ENCODE results near the gene MXD1. TPM values are rescaled to one million over a fixed set of nuclear protein-coding genes. Genes with fewer than 3 reads are reported as not detected.

The MXD1 gene
- total and polyA plus RNA-seq, 5 experiments from 2014 or later: 6.4 to 15.8 (median 9.3) TPM

DNA sequence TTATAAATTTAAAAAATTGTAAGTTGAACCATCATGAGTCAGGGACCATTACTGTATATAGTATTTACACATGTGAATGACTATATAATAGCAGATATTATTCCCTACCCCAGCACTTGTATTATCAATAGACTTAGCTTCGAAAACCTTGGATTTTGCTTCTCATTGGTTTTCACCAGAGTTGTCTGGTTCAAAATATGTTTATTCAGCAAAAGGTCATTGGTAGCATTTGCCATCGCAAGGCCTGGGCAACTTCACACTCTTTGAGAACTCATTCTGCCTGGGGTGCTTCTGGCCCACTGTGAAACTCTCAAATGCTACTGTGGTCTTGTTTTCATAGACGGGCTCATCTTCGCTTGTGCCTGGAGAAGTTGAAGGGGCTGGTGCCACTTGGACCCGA, 20.1 kb downstream of the MXD1 start:
- H3K9me3 Mint-ChIP-seq: no peaks in the 10 kb centered on the region
- H3K36me3 Mint-ChIP-seq: peaks cover 11 to 69% (median 21%) of the 10 kb centered on the region in 3 donors
- H3K27me3 Mint-ChIP-seq: no peaks in the 10 kb centered on the region
- POLR2A ChIA-PET: no interaction called here
- H3K4me1 Mint-ChIP-seq: peaks cover 18 to 33% (median 25%) of the 10 kb centered on the region in 4 donors
- ATAC-seq: no peak
- no peak overlapping the region for H3K4me3 Mint-ChIP-seq
- no peak for DNase-seq
- no peak overlapping the region for H3K27ac Mint-ChIP-seq

- no peak for ATAC-seq
- H3K36me3 Mint-ChIP-seq: peaks cover 11 to 79% (median 23%) of the 10 kb centered on the region in 3 donors
- peak overlapping the region in 2 of 10 donors; percentile 38 to 61 for H3K27ac Mint-ChIP-seq
- POLR2A ChIA-PET: interaction anchor here (1.1 kb wide), 1 partner anchor 9 kb away, joined by 3 read pairs; no protein-coding TSS in a partner anchor
- H3K4me1 Mint-ChIP-seq: peaks cover 13 to 22% (median 16%) of the 10 kb centered on the region in 4 donors
- no peaks in the 10 kb centered on the region for H3K27me3 Mint-ChIP-seq
- H3K9me3 Mint-ChIP-seq: no peaks in the 10 kb centered on the region
- no peak overlapping the region for H3K4me3 Mint-ChIP-seq
- DNase-seq: no peak
Observed at GRCh38 chr2:69936906-69937305, 22.0 kb downstream of the MXD1 start.

DNA sequence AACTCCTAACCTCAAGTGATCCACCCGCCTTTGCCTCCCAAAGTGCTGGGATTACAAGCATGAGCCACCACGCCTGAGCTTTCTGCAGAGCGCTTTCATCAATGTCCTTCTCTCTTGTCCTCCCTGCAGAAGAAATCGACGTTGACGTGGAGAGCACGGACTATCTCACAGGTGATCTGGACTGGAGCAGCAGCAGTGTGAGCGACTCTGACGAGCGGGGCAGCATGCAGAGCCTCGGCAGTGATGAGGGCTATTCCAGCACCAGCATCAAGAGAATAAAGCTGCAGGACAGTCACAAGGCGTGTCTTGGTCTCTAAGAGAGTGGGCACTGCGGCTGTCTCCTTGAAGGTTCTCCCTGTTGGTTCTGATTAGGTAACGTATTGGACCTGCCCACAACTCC, 23.1 kb downstream of the MXD1 start:
- DNase-seq (no peak), ATAC-seq (no peak)
- H3K27me3 Mint-ChIP-seq: no peaks in the 10 kb centered on the region
- peaks cover 11 to 85% (median 27%) of the 10 kb centered on the region in 3 donors for H3K36me3 Mint-ChIP-seq
- peaks cover 9 to 14% (median 12%) of the 10 kb centered on the region in 4 donors for H3K4me1 Mint-ChIP-seq
- POLR2A ChIA-PET: interaction anchor here (0.5 kb wide), 1 partner anchor 222 kb away, joined by 3 read pairs; no protein-coding TSS in a partner anchor
- no peaks in the 10 kb centered on the region for H3K9me3 Mint-ChIP-seq
- peak overlapping the region in 3 of 10 donors; percentile 5 to 86 (median 71) for H3K27ac Mint-ChIP-seq
- H3K4me3 Mint-ChIP-seq: no peak overlapping the region

GRCh38 chr2:69939722-69940121, 24.8 kb downstream of the MXD1 start:
- no peaks in the 10 kb centered on the region for H3K9me3 Mint-ChIP-seq
- POLR2A ChIA-PET: interaction anchor here (1.1 kb wide), 1 partner anchor 202 kb away, joined by 3 read pairs; no protein-coding TSS in a partner anchor
- no peak for DNase-seq
- H3K27ac Mint-ChIP-seq: peak overlapping the region in 5 of 10 donors; percentile 9 to 74 (median 70)
- H3K36me3 Mint-ChIP-seq: peaks cover 11 to 84% (median 27%) of the 10 kb centered on the region in 3 donors
- no peak for ATAC-seq
- no peaks in the 10 kb centered on the region for H3K27me3 Mint-ChIP-seq
- peaks cover 6 to 15% (median 9%) of the 10 kb centered on the region in 4 donors for H3K4me1 Mint-ChIP-seq
- no peak overlapping the region for H3K4me3 Mint-ChIP-seq

DNA sequence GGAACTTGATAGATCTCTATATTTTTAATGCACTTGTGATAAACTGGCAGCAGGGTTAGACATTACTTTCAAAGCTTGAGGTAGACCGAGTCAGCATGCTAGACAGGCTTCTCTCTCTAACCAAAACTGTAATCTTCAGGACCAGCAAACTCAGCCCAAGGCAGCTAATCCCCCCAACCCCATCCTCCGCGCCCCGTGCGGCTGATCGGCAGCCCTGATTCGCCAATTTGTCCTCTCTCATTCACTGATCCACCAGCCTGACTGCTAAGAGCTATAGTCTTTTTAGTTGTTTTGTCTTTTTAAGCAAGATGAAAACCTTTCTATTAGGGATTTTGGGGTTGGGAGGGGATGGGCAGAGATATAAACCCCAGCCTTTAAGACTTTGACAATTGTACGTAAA, 25.8 kb downstream of the MXD1 start:
- POLR2A ChIA-PET: interaction anchor here (1.1 kb wide), 1 partner anchor 201 kb away, joined by 3 read pairs; no protein-coding TSS in a partner anchor
- DNase-seq: no peak
- Mint-ChIP-seq H3K27me3 (no peaks in the 10 kb centered on the region), H3K27ac (peak overlapping the region in 4 of 10 donors; percentile 9 to 74 (median 39)), H3K4me3 (no peak overlapping the region), H3K36me3 (peaks cover 8 to 77% (median 27%) of the 10 kb centered on the region in 3 donors), H3K4me1 (peaks cover 14 to 23% (median 15%) of the 10 kb centered on the region in 4 donors), H3K9me3 (no peaks in the 10 kb centered on the region)
- ATAC-seq: no peak

DNA sequence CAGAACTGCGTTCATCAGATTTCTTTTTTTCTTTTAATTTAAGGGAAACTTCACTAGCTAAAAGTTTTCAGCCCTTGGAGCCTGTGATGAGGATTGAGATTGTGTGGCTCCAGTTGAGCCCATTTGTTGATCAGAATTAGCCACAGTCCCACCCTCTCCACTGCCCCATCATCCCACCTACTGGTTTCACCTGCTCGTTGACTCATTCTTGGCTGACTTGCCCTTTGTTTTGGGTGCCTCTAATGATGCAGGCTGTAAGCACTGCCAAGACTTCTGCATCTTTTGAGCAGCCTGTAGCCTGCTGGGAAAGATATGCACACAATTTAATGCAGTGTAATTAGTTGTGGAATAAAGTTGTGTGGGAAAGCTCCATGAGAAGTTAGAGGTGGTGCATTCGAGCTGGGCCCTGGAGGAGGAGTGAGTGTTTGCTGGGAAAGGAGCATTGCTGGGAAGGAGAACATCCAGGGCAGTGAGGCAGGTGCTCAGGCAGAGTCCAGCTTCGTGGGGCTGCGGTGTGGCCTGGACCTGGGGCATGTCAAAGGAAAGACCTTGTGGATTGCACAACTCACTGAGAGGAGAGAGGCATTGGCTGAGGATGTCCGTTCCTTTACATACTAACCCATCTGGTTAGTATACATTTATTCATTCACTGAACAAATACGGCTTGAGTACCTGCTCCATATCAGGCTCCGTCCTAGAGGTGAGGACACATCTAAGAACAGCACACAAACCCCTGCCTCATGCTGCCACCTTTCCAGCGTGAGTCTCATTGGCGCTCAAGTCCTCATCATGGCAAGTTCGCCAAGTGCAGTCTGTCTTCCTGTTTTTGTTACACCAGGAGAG, 28.3 kb downstream of the MXD1 start:
- Mint-ChIP-seq H3K4me1 (peaks cover 21 to 45% (median 35%) of the 10 kb centered on the region in 4 donors), H3K9me3 (no peaks in the 10 kb centered on the region), H3K36me3 (peaks cover 0 to 51% (median 14%) of the 10 kb centered on the region in 3 donors), H3K27me3 (no peaks in the 10 kb centered on the region), H3K4me3 (no peak overlapping the region), H3K27ac (peak overlapping the region in 6 of 10 donors; percentile 8 to 84 (median 68))
- POLR2A ChIA-PET: interaction anchor here (0.5 kb wide), 1 partner anchor 150 kb away, joined by 3 read pairs; no protein-coding TSS in a partner anchor
- DNase-seq (no peak), ATAC-seq (no peak)

DNA sequence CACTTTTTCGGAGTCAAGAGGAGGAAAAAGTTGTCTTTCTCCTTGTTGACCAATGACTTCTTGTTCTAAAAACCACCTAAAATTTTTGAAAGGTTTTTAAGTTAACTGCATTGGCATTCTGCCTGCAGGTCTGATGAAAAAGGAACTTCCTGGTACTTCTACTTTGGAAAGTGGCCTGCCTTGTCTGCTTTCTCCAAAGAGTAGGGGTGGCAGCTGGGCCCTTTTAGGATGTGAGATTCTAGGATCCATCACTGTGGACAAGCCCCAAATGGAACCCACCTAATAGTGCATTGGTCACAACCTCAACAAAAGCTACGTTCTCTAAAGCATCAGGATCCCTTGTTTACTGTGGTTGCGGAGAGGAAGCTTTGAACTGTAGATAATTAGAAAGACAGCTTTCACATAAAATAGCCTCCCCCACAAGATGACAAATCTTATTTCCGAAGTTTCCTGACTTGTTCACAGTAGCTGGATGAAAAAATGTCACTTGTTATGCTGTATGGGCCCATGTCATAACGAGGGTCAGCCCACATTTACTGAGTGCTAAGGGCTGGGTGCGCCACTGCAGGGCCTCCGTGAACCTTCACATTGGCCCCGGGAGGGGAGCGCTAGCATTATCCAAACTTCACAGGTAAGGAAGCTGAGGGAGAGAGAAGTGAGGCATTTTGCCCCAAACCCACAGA, 29.1 kb downstream of the MXD1 start:
- no peak for ATAC-seq
- Mint-ChIP-seq H3K27me3 (peaks cover 0 to 1% (median 0%) of the 10 kb centered on the region in 5 donors), H3K4me1 (peaks cover 22 to 47% (median 35%) of the 10 kb centered on the region in 4 donors), H3K4me3 (peak overlapping the region in 1 of 10 donors; percentile 37), H3K36me3 (peaks cover 0 to 44% (median 9%) of the 10 kb centered on the region in 3 donors), H3K27ac (peak overlapping the region in 5 of 10 donors; percentile 11 to 71 (median 46)), H3K9me3 (no peaks in the 10 kb centered on the region)
- POLR2A ChIA-PET: interaction anchor here (0.5 to 2.2 kb wide), 2 partner anchors 127 to 149 kb away, joined by 3 to 6 read pairs; no protein-coding TSS in a partner anchor
- DNase-seq: no peak

DNA sequence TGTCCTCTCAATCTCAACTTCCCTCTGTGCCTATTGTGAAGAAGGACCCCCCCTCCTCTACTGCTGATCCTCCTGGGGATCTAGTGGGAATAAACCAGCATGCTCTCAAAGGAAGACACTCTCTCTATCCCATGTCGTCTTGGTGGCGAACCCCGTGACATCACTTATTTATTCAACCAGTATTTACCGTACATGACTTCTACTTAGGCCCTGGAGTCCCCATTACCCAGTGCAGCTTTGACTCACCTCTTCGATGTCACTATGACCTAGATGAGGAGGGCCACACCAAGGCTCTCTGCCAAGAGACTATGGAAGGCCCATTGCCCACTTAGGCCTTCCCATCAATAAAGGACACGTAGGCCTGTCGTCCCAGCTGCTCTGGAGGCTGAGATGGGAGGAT, 29.8 kb downstream of the MXD1 start:
- H3K27me3 Mint-ChIP-seq: peaks cover 0 to 3% (median 0%) of the 10 kb centered on the region in 5 donors
- H3K27ac Mint-ChIP-seq: peak overlapping the region in 4 of 10 donors; percentile 1 to 86 (median 42)
- peaks cover 0 to 36% (median 6%) of the 10 kb centered on the region in 3 donors for H3K36me3 Mint-ChIP-seq
- no peaks in the 10 kb centered on the region for H3K9me3 Mint-ChIP-seq
- POLR2A ChIA-PET: interaction anchor here (0.6 to 2.5 kb wide), 7 partner anchors 30 to 246 kb away, joined by 3 to 6 read pairs (median 3); partner anchors contain the start of genes C2orf42 and MXD1
- ATAC-seq: no peak
- H3K4me1 Mint-ChIP-seq: peaks cover 23 to 48% (median 35%) of the 10 kb centered on the region in 4 donors
- H3K4me3 Mint-ChIP-seq: peak overlapping the region in 1 of 10 donors; percentile 1
- no peak for DNase-seq

GRCh38 chr2:69945441-69945840, 30.5 kb downstream of the MXD1 start:
- Mint-ChIP-seq H3K9me3 (no peaks in the 10 kb centered on the region), H3K27me3 (peaks cover 0 to 3% (median 0%) of the 10 kb centered on the region in 5 donors), H3K36me3 (peaks cover 0 to 29% (median 5%) of the 10 kb centered on the region in 3 donors), H3K4me1 (peaks cover 23 to 48% (median 35%) of the 10 kb centered on the region in 4 donors), H3K4me3 (peak overlapping the region in 7 of 10 donors; percentile 6 to 68 (median 19)), H3K27ac (peak overlapping the region in 7 of 10 donors; percentile 44 to 86 (median 81))
- ATAC-seq (no peak), DNase-seq (no peak)
- POLR2A ChIA-PET: interaction anchor here (0.6 to 2.5 kb wide), 8 partner anchors 9 to 245 kb away, joined by 3 to 6 read pairs (median 3); partner anchors contain the start of genes C2orf42 and MXD1

DNA sequence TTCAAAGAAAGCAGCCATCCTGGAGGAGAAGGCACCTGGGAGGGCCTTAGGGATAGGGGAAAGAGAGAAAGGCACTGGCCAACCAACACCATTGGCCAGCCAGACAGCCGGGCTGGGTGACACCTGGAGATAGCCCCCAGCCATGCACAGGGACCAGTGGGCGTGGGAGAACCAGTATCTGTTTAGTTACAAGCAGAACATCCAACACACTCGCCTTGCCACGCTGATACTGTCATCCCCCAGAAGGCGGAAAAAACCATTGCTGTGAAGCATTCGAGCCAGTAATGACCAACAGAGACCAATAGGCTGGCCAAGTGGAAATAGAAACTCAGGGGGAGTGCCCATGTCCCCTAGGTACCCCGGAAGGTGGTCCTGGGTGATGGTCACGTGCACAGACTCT, 31.0 kb downstream of the MXD1 start:
- POLR2A ChIA-PET: interaction anchor here (1.3 to 2.5 kb wide), 5 partner anchors 9 to 178 kb away, joined by 3 to 6 read pairs (median 3); partner anchors contain the start of gene MXD1
- peak overlapping the region in 9 of 10 donors; percentile 44 to 86 (median 81) for H3K27ac Mint-ChIP-seq
- no peaks in the 10 kb centered on the region for H3K9me3 Mint-ChIP-seq
- no peak for ATAC-seq
- peaks cover 23 to 48% (median 35%) of the 10 kb centered on the region in 4 donors for H3K4me1 Mint-ChIP-seq
- DNase-seq: no peak
- H3K27me3 Mint-ChIP-seq: peaks cover 0 to 3% (median 0%) of the 10 kb centered on the region in 5 donors
- peaks cover 0 to 25% (median 5%) of the 10 kb centered on the region in 3 donors for H3K36me3 Mint-ChIP-seq
- H3K4me3 Mint-ChIP-seq: peak overlapping the region in 5 of 10 donors; percentile 6 to 68 (median 19)

- peaks cover 0 to 18% (median 5%) of the 10 kb centered on the region in 3 donors for H3K36me3 Mint-ChIP-seq
- peak overlapping the region in 9 of 10 donors; percentile 20 to 68 (median 43) for H3K4me3 Mint-ChIP-seq
- peaks cover 23 to 48% (median 35%) of the 10 kb centered on the region in 4 donors for H3K4me1 Mint-ChIP-seq
- DNase-seq (peak in 8 of 10 donors; percentile 15 to 63 (median 44)), ATAC-seq (peak; percentile 89 to 93)
- POLR2A ChIA-PET: interaction anchor here (1.3 to 2.5 kb wide), 4 partner anchors 10 to 178 kb away, joined by 3 to 6 read pairs (median 3); partner anchors contain the start of gene MXD1
- H3K9me3 Mint-ChIP-seq: no peaks in the 10 kb centered on the region
- H3K27ac Mint-ChIP-seq: peak overlapping the region; percentile 36 to 86 (median 71)
- peaks cover 0 to 3% (median 0%) of the 10 kb centered on the region in 5 donors for H3K27me3 Mint-ChIP-seq
Observed at GRCh38 chr2:69946351-69947324, 31.7 kb downstream of the MXD1 start.
